COLO668 (cell line): ENCODE data around the gene BLOC1S4.
A peak's percentile ranks its signal among the peaks of the same experiment; 100 is the strongest.
"Not testable (repeated sequence)": the region's sequence is repeated elsewhere in the genome, so short reads cannot be mapped to it uniquely, and the experiment has no call there.

Experiments used
- DNase-seq: peaks from one replicate; lab custom pipeline; 2025; ENCODE audit not compliant: unreplicated experiment; lab: John Stamatoyannopoulos, UW

Gene BLOC1S4

GRCh38 chr4:6734165-6734786, 18.3 kb downstream of the BLOC1S4 start:
- DNase-seq: no peak

DNA sequence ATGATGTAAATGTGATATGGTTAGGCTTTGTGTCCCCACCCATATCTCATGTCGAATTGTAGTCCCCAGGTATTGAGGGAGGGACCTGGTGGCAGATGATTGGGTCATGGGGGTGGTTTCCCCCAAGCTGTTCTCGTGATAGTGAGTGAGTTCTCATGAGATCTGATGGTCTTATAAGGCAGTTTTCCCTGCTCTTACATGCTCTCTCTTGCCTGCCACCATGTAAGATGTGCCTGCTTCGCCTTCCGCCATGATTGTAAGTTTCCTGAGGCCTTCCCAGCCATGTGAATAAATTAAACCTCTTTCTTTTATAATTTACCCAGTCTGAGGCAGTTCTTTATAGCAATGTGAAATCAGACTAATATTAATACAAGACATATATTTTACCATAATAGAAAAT, 23.9 kb downstream of the BLOC1S4 start:
- no peak for DNase-seq

GRCh38 chr4:6740347-6740746, 24.4 kb downstream of the BLOC1S4 start:
- no peak for DNase-seq

DNA sequence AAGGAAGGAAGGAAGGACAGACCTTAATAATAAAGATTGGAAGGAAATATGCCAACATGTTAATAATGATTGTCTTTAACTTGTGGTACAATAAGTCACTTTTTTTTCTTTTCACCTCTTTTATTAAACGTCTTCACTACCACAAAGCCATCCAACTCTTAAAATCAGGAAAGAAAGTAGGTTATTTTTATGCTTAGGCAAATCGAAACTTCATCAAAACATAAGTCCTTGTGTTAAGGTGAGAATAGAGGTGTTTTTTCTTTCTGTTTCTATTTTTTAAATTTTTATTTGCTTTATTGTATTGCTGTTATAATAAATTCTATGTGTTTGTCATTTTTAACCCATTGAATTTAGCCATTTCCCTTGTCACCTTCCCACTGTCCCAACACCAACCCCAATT, 26.5 kb downstream of the BLOC1S4 start:
- no peak for DNase-seq

DNA sequence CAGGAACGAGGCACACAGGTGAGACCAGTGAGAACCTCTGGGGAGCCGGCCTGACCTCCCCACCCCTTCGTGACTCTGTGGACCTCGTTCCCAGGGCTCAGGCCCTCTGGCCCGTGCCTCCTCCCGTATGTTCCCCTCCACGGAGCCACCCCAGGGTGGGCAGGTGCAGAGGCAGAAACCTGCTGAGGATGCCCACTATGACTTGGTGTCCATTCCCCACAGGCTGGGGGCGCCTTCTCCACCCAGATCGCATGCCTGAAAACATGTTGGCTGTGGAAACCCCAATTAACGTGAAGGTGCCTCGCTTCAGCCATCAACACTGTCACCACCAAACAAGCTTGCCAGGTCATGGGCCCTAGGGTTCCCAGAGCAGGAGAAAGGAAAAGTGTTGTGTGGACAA, 27.0 kb downstream of the BLOC1S4 start:
- no peak for DNase-seq

DNA sequence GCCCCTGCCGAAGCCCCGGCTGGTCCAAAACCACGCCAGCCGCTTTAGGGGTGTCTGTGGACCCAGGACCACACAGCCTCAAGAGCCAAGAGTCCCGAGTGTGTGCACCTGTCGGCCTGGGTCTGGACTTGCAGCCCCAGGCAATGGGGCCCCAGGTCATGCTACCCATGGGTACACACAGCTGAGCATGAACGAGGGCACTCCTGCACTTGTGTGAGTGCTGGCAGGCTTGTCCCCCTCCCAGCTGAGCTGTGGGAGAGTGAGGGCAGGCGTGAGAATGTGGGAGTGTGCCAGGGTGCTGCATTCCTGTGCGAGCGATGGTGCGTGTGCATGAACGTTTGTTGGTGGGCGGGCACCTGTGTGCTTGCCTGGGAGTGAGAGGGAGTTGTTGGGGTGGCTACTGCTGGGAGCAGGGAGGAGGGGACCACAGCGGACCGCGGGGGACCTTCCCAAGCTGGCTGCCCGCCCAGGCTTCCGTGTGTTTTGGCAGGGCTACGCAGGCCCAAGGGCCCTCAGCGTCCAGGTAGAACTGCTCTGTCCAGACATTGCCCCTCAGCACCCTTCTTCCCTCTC, 30.8 kb downstream of the BLOC1S4 start:
- DNase-seq: peak; percentile 51

- peak; percentile 30 for DNase-seq
Measured at GRCh38 chr4:6747294-6748051, 31.5 kb downstream of the BLOC1S4 start.

- no peak for DNase-seq
Measured at GRCh38 chr4:6748286-6748685, 32.3 kb downstream of the BLOC1S4 start.

DNA sequence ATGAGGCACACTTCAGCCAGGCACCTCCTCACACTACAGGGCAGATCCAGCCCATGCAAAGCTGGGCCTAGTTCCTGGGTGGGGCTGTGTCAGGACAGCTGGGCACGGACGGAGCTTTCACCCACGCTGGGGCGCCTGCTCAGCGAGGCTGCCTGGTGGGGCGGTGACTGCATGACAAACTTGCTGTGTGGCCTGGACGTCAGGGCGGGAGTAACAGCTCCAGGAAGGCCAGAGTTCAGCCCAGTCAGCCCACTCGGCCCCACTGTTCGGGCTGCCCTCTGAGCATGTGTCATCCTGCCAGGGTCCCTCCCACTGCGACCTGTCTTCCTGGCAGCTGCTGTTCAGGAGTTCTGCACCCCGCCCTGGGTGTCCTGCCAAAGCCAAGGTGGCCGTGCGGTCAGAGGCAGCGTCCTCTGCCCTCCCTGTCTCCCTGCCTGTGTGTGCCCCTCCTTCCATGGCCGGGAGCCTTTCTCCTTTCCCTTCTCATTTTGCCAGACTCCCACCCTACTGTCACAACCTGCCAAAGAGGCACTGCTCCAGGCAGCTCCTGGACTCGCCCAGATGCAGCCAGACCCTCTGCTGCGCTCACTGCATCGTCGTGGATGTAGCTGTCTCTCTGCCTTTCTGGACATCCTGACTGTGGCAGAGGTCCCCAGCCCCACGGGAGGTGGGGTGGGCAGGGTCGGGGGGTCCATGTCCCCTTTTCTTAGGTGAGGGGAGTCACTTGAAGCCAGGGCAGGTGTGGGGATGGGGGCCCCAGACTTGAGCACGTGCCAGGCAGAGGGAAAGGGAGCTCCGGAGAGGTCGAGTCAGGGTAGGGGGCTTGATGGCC, 33.6 kb downstream of the BLOC1S4 start:
- DNase-seq: peak; percentile 70

DNA sequence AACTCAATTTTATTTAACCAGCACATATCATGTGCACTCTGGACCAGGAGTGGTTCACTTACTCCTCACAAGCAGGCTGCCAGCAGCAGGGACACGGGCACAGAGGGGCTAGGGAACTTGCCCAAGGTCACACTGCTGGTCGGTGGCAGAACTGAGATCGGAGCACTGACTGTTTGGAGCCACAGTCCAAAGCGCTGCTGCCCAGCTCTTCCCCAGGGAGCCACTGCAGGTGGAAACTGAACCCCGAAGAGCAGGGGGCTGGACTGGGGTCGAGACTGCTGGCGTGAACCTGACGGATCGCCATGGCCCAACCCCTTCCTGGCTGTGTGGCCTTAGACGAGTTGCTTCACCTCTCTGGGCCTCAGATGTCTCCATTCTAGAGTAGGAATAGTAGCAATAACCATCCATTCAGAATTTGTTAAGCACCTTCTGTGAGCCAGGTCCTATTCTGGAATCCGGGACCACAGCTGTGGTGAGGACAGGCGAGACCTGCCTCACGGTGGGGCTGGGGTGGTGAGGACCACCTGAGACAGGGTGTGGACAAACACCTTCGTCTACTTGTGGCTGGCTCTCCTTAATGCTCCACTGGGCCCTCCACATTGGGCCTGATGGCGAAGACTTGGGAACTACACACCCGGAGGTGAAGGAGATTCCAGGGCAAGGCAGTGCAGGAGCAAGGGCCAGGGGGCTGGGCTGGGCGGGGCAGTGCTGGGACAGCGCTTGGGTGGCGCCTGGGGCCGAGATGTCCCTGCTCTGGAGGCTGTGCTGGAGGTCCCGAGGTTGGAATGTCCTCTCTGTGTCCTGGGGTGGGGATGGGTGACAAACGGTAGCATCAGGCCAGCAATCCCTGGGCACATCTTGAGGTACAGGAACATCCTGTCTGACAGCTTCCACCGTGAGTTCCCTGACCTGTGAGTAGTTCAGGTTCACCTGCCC, 34.6 kb downstream of the BLOC1S4 start:
- DNase-seq: no peak

DNA sequence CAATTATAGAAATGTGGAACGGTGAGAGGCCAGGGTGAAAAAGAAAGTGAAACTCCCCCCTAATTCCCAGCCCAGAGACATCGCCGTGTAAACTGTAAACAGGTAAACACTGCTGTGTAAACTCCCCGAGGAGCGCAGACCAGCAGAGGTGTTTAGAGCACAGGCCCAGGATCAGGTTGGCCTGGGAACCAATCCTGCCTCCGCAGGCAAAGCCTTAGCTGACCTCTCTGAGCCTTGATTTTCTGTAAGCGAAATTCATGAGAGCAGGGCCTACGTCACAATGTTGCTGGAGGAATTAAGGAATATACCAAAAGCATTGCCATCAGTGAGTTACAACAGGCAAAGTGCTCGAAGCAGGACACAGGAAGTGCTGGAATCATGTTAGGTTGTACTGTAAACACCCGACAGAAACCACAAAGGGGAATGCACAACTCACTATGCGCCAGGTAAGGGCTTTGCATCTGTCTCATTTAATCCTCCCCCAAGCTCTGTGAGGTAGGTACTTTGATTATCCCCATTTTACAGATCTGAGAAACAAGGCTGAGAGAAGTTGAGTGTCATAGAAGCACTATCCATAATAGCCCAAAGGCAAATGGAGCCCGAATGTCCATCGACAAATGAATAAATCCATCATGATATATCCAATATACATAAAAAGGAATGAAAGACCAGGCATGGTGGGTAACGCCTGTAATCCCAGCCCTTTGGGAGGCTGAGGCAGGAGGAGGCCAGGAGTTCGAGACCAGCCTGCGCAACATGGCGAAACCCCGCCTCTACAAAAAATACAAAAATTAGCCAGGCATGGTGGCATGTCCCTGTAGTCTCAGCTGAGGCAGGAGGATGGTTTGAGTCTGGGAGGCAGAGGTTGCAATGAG, 35.9 kb downstream of the BLOC1S4 start:
- DNase-seq: peak; percentile 42

DNA sequence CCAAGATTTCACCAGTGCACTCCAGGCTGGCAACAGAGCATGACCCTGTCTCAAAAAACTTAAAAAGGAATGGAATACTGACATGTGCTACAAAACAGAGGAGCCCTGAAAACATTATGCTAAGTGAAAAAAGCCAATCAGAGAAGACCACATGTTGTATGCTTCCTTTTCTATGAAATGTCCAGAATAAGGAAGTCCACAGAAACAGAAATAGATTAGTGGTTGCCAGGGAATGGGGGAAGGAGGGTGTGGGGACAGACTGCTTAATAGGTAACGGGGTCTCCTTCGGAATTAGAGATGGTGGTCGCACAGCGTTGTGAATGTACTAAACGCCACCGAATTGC, 36.5 kb downstream of the BLOC1S4 start:
- DNase-seq: no peak

DNA sequence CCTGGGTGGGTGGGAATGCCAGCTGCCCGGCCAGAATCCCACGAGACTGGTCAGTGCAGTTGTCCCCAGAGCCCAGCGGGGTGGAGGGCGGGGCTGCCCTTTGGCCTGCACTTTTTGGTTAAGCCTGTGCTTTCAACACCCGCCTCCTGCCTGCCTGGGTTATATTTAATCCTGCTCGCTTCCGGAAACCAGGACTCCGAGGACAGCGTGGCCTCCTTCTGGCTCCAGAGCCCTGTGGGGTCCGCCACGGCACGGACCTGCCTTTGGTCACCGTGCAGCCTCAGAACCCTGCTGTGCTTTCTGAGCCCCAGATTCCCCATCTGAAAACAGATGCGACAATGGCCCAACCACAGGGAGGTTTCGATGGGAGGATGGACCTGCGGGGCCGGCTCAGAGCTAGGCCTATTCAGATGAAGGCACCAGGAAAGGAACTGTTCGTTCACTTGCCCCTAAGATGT, 37.2 kb downstream of the BLOC1S4 start:
- no peak for DNase-seq

DNA sequence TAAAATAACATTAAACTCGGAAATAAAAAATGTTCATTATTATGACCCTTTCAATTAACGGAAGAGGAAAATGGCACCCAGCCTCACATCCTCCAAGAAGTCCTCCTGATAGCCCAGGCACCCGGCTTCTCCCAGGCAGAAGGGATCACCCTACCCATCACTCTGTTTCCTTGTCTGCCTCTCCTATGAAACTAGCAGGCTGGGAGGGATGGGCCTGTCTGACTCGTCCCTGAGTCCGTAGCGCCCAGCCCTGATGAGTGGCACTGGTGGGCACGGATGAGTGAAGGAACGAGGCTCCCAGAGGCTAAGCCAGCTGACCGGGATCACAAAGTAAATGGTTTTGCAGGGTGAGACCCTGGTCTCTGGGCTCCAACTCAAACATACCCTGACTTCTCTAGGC, 37.9 kb downstream of the BLOC1S4 start:
- DNase-seq: no peak

GRCh38 chr4:6754481-6755087, 38.6 kb downstream of the BLOC1S4 start:
- DNase-seq: no peak

DNA sequence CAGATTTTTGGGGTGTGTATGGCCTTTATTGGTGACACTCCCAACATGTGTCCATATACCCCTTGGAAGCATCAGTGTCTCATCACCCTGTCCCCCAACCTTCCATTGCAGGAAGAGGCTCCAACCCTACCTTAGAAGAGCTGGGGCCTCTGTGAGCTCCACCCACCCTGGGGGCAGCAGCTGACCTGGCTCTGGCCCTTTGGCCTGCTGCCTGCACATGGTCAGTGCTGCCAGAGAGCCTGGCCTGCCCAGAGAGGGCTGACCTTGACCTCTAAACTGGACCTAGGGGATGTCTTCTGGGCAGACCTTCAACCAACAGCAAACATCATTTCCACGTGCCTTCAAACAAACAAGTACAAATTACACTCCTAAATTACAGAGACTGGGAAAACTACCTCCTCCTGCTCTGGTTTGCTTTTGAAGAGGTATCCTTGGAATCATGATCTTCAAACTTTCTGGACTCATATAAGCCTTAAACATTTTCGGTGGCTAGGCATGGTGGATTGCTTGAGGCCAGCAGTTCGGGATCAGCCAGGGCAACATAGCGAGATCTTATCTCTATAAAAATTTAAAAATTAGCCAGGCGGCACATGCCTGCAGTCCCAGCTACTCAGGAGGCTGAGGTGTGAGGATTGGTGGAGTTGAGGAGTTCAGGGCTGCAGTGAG, 39.2 kb downstream of the BLOC1S4 start:
- DNase-seq: no peak

DNA sequence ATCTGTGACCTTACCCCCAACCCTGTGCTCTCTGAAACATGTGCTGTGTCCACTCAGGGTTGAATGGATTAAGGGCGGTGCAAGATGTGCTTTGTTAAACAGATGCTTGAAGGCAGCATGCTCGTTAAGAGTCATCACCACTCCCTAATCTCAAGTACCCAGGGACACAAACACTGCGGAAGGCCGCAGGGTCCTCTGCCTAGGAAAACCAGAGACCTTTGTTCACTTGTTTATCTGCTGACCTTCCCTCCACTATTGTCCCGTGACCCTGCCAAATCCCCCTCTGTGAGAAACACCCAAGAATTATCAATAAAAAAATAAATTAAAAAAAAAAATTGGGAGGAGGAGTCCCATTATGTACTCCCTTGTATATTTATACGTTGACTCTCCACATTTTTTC, 40.4 kb downstream of the BLOC1S4 start:
- DNase-seq: not testable (repeated sequence)

DNA sequence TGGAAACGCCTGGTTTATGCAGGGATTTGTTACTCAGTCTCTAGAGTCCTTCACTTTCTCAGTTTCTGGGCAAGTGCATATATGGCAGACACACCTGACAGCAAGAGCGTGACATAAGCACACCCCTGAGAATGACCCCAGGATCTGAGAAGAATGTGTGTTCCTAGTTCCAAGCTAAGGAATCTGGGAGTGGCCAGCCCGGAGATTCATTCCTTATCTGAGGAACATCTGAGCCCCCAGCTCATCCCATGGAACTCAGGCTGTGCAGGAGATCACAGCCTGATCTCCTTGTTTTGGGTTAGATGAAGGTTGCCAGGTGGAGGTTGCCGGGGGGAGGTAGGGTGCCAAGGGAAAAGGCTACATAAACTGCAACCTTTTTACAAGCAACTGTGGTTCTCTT, 42.8 kb downstream of the BLOC1S4 start:
- no peak for DNase-seq

DNA sequence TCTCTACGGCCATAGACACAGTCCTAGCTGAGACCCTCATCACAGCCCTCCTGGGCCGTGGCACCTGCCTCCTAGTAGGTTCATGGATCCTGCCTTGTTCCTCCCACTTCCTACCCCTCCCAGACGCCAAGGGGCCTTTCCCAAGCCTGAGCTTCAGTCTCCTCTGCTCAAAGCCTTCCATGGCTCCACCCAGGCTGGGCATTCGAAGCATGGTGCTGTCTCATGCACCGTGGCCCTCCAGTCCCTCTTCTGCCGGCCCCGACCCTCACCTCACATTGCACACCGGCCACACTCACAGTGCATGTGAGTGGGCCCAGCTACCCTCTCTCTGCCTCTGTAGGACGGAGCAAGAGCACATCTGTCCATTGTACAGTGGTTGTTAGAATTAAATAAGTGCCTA, 44.9 kb downstream of the BLOC1S4 start:
- no peak for DNase-seq
